Left kidney (tissue), 2 donors: ENCODE results near the gene EEF1AKMT2. TPM values are rescaled to one million over a fixed set of nuclear protein-coding genes. Genes with fewer than 3 reads are reported as not detected.
A peak's percentile ranks its signal among the peaks of the same experiment; 100 is the strongest.
"Not testable (repeated sequence)": the region's sequence is repeated elsewhere in the genome, so short reads cannot be mapped to it uniquely, and the experiment has no call there.

Experiments used
- DNase-seq: peaks from one replicate; pipeline ENCODE4 v3.0.0-alpha.2; 2013
- polyA plus RNA-seq: library from polyadenylated mRNA; unstranded; fragments of 120-200 nt; gene quantifications from one replicate; pipeline ENCODE4 v1.2.1, GENCODE V29; 2013; ENCODE audit not compliant: insufficient read length

The EEF1AKMT2 gene
- polyA plus RNA-seq, 1 donor: 48.0 TPM

DNA sequence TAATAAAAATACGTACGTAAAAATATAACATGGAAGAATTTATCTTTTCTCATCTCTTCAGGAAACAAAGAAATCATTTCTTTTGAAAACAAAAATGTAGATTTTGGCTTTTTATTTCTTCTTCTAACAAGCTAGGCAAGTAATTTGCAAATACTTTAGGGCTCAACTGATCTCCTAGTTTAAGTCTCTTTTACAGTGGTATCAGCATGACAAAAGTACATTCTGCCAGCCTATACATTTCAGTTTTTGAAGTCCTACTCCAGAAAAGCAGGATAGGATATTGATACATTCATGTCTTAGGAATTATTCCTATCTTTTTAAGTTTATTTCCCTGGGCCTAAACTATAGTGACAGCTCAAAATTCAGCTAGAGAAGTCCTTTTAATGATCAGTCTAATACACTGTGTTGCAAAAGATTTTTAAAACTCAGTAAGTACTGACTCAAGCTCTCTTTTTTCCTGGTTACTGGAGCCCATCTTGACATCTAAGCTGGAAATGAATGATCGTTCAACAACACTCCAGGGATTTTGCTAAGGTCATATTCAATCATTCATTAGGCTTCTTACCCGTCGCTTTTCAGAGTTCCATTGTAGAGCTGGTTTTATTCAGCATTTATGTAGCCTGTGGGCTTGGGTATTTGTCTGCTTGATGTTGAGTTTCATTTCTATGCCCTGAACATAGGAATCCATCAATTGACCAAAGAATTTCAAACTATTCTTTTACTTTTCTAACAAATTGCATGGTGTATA, 35.4 kb downstream of the EEF1AKMT2 start:
- no peak for DNase-seq

DNA sequence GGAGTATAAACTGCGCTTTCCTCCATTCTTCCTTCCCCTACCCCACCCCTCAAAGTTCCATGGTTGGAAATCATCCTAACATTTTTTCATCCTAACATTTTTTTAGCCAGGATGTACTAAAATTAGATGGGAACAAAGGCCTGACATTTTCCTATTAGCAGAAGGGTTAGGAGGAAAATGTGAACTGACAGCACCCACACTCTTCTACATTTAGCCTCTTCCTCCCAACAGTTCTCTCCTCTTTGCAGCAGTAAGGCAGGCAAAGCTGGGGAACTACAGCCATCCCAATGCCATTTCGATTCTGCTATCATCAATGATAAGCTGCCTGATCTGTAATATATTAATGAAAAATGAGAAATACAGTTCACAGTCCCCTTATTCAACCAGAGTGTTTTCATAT, 36.1 kb downstream of the EEF1AKMT2 start:
- no peak for DNase-seq

DNA sequence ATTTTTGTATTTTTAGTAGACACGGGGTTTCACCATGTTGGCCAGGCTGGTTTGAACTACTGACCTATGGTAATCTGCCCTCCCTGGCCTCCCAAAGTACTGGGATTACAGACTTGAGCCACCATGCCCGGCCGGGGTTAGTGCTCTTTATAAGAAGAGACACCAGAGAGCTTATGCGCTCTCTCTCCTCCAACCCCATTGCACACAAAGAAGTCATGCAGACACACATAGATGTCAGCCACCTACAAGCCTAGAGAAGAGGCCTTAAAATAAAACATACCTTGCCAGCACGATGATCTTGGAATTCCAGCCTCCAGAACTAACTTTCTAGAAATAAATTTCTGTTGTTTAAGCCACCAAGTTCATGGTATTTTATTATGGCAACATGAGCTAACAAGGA, 37.5 kb downstream of the EEF1AKMT2 start:
- DNase-seq: no peak

DNA sequence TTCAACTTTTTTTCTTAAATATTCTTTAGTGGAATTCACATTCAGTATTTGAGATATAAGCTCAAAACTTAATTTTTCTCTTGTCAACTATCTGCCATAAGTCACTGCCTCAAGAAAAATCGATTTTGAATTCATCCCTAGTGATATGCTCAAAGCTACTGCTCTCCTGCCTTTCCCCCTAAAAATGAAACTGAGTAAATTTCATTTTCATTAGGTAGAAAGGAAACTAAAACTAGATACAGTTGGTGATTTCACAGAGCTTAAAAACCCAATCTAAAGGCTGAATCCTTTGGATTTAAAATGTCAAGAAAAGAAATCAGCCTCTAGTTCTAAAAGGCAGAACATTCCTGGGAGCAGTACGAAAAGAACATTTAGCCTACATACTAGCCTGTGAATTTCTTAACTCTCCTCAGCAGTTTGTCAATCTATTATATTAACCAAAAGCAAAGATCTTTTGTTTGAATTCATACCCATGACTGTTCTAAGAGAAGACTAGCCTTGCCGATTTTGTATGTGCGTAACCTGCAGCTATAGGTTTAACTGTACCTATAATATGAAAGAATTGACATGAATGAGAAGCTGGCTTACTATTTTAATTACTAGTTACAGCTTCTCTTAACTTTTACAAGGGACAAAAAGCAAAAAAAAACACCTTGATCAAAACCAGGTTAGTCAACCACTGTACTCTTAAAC, 42.6 kb downstream of the EEF1AKMT2 start:
- DNase-seq: no peak

DNA sequence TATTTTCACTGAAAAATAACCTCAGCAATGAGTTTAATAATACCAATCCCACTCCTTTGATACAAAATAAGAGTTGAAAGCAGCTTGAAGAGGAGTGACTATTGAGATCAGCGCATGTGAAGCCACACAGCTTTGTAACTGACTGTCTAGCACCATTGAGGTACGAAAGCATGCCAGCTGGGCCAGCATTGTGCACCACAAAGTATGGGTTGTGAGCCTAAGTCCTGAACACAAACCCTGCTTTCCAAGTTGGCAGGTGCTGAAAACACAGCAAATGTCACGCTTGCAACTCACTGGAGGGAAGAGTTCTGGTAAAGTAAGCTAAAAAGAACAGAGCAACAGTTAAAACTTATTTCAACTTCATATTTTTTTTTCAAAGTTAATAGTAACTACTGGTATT, 43.5 kb downstream of the EEF1AKMT2 start:
- no peak for DNase-seq

DNA sequence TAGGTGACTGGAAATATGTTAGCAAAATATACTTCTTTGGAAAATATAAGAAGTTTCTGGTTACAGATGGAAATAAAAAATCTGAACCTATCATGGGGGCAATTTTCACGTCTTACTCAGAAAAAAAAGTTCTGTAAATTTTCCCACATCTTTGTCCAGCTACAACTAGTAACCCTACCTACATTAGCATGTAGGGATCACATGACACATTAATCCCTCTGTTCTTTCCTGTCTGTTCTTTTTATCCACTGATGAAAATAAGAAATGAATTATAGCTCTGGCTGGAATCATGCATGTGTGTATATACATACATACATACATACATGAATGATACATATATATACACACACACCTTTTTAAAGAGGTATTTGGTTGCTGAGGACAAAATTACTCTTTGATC, 43.9 kb downstream of the EEF1AKMT2 start:
- no peak for DNase-seq

DNA sequence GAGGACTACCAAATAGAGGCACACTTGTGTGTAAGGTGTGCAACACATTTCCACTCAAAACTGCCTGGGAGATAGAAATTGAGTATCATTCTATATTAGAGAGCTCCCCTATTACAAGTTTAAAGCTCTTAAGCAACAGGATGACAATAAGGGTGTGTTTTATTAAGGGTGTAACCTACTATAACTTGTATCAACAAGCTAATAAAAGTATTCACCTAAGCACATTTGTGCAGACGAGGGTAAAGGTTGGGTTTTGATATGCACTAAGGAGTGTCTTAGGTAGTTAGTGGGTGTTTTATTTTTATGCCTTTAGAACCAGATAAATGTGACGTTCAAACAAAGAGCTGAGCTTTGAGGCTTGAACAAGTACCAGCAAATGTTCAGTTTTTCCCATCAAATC, 44.7 kb downstream of the EEF1AKMT2 start:
- DNase-seq: no peak

DNA sequence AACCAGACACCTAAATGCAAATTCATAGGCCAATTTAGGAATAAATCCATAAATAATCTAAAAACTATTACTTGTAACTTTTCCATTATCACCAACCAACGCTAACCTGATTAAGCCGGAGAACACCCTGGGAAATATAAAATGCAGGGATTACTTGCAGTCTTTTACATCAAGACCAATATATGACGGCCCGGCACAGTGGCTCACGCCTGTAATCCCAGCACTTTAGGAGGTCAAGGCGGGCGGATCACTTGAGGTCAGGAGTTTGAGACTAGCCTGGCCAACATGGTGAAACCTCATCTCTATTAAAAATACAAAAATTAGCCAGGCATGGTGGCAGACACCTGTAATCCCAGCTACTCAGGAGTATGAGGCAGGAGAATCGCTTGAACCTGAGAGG, 45.2 kb downstream of the EEF1AKMT2 start:
- DNase-seq: not testable (repeated sequence)

DNA sequence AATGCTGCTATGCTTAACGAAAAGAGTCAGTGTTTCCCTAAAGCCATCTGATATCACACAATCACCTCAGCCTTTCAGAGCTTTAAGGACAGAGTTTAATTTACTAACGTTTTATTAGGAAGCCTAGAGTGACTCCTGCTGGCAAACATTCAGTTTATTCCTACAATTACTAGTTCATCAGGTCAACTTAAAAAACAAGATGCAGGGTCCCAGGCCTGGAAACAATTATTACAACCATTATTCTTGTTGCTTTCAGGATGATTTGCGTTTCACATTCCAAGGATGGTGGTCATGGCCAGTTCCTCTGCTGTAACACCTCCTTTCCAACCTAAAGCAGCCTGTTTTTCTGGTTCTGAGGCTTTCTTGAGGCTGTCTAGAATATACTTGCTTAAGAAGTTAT, 46.0 kb downstream of the EEF1AKMT2 start:
- peak; percentile 79 for DNase-seq

DNA sequence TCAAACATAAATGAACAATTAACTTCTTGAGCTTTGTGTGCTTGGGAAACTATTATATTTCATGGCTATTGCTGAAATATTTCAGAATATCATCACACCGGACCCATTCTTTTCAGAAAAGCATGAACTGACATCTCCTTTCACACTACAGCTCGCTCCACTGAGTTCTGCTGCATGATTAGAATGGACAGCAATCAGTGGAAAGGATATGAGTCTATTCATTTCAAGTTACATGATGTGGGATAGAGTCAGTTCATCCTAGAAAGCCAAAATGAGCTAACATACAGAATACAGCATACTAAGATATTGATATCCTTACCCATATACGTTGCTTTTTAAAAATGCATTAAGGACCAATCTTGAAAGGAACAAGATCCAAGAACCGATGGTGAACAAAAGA, 46.4 kb downstream of the EEF1AKMT2 start:
- no peak for DNase-seq

DNA sequence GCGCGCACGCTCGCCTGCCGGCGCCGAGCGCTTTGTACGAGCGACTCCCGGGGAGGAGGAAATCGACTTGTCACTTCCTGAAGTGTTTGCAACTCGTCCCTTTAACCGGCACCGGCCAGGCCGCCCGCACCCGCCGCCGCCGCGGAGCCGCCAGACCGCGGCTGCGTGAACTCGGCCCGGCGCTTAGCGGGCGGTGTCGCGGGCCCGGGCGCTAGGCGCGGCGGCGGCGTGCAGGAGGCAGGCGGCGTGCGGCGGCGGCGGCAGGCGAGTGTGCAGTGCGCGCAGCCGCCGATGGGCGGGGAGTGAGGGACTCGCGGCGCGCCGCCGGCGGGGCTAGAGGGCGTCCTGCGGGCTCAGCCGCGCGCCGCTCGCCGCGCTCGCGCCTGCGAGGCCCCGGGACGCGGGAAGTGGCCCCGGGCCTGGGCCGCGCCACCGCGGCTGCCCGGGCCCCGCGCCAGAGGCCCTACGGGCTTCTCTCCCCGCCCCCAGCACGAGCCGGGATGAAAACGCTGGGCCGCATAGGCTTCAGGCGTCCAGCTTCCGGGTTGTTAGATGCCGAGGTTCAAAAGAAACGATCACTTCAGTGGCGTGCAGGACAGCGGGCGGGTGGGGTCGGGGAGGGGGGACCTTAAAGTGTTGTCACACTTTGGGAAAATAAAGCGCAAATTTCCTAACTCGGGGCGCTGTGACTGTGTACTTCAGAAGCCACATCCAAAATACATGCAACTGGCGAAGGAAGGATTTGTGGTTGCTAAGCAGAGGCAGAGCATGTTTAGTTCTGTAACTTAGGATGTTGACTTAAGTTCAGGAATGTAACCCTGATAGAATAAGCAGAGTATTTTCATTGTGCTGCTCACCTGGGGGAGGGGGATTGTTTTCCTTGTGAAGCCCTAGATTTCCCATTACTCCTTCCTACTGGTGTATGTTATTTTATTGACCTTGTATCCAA, 47.3 kb downstream of the EEF1AKMT2 start, which contains the start of gene FAM53B:
TSS of gene FAM53B (minus strand) at position 277 of the 949 bp plus-strand sequence. CDS start 37,665 bp downstream, outside the sequence.
- peak; percentile 84 for DNase-seq

DNA sequence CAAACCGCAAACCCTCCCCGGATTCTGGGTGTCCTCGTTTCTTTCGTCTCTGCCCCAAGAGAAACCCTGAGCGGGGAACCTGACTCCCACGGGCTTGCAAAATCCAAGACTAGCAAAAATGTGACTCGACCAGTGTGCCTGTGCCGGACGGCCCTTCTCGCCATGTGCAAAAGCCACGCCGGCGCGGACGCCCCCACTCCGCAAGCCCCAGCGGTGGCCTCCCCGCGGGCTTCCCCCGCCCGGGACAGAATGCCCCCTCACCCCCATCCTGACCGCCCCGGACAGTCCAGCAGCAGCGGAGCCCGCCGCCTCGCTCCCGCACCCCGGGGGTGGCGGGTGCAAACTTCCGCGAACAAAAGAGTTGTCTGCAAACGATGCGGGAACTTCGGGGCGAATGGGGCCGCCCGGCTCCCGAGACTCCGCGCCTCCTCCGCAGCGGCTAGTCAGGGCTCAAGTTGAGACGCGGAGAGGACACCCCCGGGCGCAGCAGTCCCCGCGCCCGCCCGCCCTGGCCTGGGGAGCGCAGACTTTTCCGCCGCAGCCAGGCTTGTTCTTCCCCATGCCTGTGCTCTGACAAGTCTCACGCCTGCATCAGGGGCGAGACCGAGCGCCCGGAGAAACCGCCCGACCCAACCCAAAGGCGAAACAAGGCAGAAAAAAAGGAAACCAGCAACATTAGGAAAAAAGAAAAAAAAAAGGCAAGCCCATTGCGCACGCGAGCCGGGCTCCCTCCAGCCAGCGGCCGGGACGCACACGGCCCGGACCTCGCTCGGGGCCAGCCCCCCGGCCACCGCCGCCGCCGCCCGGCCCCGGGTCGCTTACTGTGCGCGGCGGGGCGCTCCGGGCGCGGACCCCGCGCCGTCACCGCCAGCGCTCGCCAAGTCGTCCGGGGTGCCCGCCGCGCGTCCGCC, 48.2 kb downstream of the EEF1AKMT2 start:
- no peak for DNase-seq

DNA sequence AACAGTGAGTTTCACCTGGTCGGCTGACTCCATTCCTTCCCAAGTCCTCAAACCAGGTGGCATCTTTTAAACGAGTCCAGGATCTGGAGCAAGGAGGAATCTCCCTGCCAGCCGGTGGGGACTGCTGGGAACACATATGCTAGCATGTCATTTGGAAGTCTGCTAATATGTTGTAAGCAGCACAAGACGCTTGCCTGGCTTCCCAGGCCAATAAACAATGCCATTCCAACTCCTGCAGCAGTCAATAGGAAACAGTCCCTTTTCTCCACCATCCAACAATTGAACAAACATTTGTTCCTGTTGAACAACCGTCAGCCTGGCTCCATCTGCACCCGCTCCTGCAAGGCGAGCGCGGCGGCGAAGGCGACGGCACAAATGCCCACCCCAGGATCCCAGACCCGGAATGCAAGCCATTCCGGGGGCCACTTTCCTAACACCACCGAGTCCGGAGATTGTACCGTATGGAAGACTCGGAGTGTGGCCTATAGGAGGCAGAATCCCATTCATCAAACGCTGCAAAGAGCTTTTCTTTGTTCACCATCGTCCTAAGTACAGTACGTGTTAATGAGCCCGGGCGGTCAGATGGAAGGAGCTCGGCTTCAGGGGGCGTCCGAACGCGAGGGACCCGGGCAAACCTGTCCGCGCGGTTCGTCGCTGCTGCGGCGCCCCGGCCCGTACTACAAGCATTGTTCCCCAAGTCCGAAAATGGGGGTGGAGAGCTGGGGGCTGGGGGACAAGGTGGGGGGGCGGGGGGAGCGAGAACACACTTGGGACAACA, 49.1 kb downstream of the EEF1AKMT2 start:
- peak; percentile 58 for DNase-seq

DNA sequence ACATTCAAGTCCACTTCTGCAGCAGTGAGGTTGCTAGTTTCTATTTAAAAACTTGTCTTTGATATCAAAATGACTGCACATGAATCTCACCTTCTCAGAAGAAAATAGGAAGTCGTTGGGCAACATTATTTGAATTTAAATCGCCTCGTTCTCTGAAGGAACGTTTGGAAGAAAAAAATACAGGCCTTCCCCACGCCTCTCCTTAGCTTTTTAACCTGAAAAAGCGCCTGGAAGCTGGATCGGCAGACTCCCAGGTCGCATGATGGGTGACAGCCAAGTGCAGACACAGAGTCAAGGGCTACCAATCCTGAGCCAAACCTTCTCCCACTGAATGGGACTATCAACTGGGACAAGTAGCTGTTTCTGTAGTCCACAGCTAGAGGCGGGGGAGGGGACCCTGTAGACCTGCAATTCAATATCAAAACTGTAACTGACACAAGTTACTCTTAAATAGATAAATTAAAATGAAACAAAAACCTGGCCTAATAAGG, 49.7 kb downstream of the EEF1AKMT2 start:
- no peak for DNase-seq

DNA sequence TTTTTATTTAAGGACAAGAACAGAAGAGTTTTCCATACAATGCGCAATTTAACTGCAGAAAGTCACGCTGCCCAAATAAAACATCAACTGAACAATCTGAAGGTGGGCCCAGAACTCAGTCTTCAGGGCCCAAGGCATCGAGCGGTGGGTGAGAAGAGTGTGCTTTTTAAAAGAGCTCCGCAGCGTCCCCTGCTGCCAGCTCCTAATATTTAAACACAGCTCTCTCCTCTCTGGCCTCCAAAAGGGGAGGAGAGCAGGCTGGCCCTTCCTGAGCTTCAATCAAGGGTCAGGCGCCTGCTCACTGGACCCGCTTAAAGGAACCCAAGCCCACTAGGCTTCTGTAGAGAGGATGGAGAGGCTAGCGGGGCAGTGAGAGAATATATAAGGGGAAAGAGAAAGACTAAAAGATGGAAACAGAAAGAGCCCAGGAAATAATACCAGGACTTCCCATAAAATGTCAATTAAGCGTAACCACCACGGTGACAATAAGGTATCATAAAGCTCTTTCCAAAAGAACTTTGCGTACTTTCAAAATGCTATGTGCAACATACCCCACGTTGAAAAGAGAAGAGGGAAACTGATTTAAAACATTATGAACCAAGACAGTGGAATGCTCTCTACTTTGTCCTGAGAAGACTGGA, 50.3 kb downstream of the EEF1AKMT2 start:
- peak; percentile 91 for DNase-seq

DNA sequence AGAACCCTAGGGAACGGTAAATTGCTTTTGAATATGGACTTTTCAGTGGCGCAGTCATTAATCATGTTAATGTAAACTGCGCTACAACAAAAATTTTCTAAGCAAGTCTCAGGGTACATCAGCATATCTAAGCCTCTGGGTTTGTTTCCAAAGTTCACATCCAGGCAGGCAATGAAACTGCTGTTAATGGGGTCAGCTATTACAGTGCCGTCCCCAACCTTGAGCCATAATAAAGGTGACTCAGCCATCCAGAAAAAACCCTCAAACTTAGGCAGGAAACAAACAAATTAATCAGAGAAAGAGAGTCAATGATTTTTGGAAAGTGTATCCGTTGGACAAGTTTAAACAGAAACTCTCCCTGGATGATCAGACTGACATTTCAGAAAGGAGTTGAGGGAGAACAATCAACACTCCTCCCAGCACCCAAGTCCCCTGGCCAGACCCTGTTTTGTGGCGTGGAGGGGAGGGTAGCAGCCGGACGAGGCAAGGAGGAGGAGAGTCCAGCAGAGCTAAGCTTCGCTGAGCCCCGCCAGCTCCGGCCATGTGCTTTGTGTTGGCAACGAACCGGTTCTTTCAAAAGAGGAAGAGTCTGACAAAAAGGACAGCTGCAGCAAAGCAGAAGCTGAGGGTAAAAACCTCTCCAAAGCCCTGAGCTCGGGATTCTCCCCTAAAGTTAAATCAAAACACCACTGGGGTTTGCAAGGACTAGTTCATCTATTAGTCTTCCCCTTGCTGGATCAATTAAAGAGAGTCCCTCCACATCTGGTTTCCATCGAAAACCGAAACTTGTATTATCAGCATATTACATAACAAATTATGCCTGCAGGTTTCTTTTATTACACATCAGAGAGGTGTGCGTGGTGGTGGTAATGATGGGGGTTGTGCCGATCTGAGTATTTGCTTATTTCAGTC, 51.1 kb downstream of the EEF1AKMT2 start:
- DNase-seq: peak; percentile 53

DNA sequence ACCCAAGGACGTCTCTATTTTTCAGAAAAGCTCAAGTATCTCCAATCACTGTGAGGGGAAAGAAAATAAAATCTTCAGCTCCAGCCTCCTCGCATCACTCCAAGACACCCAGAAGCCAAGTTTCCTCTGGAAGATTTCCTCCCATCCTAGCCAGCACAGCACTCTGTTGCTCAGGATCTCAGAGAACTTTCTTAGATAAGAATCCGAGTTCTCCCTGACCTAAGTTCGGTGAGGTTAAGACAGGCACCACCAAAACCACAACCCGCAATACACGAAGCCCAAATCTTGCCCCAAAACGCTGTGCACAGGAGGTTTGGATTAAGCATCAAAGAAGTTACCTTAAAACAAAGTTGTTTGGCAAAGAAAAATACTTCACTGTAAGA, 51.7 kb downstream of the EEF1AKMT2 start:
- DNase-seq: no peak

DNA sequence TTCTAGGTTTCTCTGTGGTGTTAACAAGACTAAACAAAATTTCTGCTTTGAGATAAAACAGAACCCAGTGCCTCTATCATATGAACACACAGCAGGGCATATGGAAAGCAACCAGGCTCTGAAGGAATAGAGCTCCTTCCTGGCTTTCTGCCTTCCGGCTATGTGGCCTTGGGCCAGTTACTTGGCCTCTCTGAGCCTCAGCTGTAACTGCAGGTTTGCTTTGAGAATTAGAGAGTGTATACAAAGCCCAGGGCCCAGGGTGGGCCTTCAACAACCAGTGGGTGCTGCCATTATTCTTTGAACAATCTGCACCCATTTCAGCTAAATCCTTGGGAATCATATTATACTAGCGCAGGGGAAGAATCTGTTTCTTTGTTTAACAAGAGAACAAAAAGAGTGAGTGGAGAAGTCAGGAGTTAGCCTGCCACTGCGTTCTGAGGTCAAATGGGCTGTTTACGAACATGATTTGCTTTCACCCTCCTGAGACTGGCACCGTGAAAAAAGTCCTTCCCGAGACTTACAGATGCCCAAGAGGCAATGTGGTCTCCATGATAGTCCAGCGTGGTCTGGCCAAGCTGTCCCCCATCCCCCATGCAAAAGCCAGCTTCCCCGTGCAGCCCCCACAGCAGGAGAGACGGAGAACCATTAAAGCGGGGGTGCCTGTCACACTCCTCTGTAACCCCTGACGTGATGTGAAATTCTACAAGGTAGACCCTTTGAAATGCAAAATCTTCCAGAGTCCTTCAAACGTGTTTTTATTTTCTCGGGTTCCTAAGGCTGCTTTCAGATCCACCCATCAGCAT, 52.4 kb downstream of the EEF1AKMT2 start:
- no peak for DNase-seq
